Gastrocnemius medialis (tissue), 4 donors: ENCODE results near the gene OR5K3.

Experiments
- CTCF ChIP-seq, 5 experiments: fragments of 450-650 bp in 3 of 5; fragments of 200-600 bp in 2 of 5; sonication (generic) in 2 of 5; IDR thresholded peaks in 4 of 5; conservative IDR thresholded peaks in 1 of 5; 1 replicate in 4 of 5; 2 replicates in 1 of 5; pipeline ENCODE4 v1.5.1; 2016 to 2019; ENCODE audit warnings: antibody characterized with exemption in 5 of 5, mild to moderate bottlenecking in 3 of 5, moderate library complexity in 3 of 5
- POLR2A ChIP-seq, 2 donors: fragments of 450-650 bp; IDR thresholded peaks; one replicate each; pipeline ENCODE4 v1.6.1; 2017; ENCODE audit warnings: antibody characterized with exemption in 2 of 2, mild to moderate bottlenecking in 2 of 2, moderate library complexity in 2 of 2

- TF ChIP-seq POLR2A (IDR thresholded peaks at IDR 0.05) (no peak), CTCF (IDR thresholded peaks at IDR 0.05 in 4 of 5, conservative IDR thresholded peaks at IDR 0.05 in 1 of 5) (no peak)
Measured at GRCh38 chr3:98350082-98350481, 40.4 kb upstream of the OR5K3 start.
